Fibroblast of the conjunctiva (primary cell): ENCODE data around the gene PALD1.

Experiments used
- DNase-seq: peaks from one replicate; pipeline ENCODE4 v3.0.0-alpha.2; 2010; ENCODE audit warnings: low read depth

The PALD1 gene

DNA sequence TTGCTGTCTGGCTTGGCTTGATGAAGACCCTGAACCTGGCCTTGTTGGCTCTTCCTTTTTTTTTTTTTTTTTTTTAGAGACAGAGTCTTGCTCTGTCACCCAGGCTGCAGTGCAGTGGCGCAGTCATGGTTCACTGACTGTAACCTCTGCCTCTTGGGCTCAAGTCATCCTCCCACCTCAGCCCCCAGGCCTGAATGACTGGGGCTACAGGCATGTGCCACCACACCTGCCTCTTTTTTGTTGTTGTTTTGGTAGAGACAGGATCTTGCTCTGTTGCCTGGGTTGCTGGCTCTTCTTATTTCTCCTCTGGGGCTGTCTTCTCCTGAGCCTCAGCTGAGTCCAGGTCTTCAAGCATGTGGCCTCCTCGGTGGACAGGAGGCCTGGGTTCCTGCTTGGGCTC lies 79.3 kb downstream of the PALD1 start:
- no peak for DNase-seq

DNA sequence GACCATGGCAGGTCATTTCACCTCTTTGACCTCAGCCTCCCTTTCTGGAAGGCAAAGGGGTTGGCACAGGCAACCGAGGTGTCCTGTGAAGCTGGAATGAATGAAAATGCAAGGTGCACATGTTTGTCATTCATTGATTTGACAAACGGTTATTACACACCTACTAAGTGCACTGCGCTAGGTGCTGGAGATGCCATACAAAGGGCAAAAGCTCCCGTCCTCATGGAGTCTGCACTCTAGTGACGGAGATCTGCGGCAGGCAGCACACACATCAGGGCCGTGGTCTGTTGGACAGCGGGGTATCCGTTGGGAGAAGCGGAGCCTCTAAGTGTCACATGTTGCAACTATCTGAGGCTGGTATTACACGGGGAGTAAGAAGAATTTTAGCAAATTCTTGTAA lies 79.7 kb downstream of the PALD1 start:
- no peak for DNase-seq

DNA sequence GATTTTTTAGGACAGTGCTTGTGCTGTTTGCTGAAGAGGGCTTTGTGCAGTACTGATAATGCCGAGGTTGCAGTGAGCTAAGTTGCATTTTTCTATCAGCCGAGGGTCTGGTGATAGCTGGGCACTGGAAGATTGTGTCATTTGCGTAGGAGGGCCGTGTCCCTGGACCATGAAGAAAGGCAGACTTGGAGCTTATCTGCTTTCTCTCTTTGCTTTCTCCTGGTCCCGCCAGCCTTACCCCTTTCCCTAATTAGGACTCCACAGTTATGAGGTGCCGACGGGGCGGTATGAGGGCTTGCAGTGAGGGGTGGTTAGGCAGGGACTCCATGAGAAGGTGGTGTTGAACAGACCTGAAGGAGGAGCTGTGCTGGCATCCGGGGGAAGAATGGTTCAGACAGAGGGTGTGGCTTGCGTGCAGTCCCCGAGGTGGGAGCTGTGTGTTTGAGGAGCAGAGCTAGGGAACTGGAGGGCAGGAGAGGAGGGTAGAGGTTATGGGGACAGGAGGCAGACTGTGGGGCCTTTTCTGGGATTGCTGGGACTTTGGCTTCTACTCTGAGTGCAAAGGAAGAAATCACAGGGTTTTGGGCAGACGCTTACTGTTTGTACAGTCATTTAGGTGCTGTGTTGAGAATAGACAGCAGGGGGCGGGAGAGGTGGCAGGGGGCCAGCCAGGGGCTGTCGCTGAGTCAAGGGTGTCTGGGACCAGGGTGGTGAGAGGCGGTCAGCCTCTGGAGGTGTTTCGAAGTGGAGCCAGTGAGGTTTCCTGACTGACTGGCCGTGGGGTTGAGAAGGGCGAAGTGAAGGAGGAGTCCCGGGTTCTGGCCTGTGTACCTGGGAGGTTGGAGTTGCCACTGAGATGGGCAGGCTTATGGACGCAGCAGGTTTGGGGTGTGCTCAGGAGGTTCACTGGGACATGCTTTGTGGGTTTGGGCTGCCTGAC lies 80.6 kb downstream of the PALD1 start:
- DNase-seq = no peak

DNA sequence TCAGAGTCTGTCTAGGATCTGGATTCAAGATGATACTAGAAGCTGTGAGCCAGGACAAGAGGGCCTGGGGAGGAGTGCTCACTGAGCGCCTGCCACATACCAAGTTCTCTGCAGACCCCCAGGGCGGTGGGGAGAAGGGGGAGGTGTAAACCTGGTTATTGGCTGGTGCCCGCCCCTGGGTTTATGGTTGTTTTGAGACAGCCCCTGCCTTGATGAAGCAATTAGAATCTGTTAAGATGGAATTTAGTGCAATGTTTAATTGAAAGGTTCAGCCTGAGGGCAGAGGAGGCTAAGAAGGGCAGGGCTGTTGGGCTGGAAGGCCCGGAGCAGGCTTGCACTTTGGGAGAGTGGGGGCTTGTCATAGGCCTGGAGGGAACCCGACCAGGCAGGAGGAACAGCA lies 81.3 kb downstream of the PALD1 start:
- no peak for DNase-seq

DNA sequence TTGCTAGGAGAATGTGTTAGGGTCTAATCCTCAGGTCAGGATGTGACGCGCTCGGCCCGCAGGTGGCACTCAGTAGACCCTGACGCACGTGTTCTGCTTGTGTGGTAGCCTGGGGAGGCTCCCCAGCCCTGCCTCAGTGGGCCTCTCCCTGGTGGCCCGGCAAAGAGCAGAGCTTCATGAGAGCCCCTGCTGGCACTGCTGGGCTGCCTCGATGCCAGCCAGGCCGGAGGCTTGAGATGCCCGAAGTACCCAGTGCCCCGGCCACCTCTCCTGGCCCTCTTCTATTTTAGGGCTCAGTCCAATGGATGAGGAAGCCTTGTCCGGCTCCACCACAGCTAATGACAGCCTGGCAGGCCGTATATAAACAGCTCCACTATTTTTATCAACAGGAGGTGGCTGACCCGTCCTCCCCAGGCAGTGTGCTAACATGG lies 82.0 kb downstream of the PALD1 start:
- DNase-seq = no peak

DNA sequence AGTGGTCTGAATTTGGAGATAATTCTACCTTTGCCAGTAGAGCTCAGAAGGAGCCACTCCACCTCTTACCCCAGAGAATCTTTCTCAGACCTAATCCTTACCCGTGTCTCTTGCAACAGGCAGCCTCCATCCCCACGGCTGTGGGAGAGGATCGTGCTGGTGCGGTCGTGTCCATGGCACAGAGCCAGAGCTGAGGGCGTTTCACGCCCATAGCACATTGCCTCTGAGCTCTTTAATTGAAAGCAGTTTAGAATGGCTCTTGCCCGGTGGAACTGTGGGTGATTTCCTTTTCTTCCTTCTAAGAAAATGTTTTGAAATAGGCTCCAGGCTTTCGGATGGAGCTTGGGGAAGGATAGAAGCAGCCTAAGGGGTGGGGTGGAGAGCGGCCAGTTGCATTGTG lies 82.5 kb downstream of the PALD1 start:
- DNase-seq = peak; percentile 41

DNA sequence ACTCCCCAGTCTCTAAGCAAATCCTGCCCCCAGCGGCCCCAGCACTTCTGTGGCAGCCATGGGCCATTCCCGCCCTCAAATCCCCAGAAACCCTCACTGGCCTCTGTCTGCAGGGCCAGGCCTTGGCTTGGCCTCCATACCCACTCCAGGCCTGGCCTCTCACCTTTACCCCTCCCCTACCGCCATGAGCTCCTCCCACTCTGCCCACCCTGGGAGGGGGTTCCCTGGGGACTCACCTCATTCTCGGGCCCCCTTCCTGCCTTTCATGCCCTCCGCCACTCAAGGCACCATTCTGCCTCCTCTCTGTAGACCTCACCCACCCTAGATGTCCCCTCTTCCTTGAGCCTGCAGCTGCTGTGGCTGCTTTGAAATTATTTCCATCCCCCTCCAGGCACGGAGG lies 83.0 kb downstream of the PALD1 start:
- DNase-seq = no peak

DNA sequence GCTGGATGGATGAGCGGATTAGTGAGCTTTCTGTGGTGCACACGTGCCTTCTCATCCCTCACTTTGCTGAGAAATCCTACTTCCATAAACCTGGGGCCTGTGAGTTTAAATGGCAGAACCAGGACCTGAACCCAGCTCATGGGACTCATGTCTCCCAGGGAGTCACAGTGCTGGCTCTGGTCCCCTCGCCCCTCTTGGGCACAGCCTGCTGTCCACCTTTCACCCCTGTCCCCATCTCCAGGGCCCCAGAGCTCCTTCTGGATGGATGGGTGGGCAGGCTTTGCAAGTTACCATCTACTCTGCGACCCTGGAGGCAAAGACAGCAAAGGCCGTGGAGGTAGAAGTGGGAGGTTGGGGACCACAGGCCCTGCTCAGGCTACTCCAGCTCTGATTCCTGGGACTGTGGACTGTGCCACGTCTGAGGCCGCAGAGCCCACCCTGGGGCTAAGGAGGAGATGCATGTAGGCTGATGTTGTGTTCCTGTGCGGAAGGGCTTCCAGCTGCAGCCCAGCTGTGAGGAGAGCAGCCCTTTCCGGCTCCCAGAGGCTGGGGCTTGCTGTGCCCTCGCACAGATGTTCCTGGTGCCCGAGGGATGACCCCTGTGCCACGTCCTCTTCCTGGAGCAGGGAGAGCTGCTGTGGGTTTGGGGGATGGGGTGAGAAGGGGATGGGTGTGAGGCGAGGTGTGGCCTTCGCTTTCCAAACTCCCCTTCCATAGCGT lies 83.6 kb downstream of the PALD1 start:
- no peak for DNase-seq

DNA sequence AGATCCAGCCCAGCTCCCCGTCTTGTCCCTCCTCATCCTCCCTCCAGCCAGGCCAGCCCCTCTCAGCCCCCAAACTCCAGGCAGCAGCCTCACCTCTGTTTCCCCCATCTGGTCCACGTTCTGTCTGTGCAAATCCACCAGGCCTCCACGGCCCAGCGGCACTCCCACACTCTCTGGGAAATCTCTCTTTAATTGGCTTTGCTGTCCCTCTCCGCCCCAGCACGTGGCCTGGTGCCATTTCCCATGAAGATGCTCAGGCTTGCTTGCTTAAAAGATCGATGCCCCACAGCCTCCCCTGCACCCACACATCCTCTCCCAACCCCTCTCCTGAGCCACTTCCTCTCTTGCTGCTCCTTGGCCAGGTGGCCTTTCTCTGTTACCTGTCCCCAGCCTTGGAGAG lies 84.7 kb downstream of the PALD1 start:
- DNase-seq = no peak

DNA sequence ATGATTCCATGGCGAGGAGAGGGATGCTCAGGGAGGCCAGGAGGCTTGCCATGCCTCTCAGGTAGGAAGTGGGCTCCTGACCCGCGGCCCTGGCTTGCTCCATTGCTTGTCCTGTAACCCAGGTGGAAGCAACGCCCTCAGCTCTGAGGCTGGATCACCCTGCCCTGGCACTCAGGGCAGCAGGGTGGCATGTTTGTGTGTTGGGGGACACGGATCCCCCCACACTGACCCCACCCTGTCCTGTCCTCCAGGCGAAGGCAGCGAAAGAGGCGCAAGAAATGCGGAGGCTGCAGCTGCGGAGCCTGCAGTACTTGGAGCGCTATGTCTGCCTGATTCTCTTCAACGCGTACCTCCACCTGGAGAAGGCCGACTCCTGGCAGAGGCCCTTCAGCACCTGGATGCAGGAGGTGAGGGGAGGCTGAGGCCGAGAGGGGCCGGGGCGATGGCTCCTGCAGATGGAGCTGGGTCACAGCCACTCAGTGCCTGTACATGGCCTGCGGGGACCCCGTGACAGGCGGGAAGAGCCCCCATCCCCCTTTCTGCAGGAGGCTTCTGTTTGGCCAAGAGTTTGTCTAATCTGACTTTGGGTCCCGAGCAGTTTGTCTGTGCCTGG lies 85.7 kb downstream of the PALD1 start:
- no peak for DNase-seq

DNA sequence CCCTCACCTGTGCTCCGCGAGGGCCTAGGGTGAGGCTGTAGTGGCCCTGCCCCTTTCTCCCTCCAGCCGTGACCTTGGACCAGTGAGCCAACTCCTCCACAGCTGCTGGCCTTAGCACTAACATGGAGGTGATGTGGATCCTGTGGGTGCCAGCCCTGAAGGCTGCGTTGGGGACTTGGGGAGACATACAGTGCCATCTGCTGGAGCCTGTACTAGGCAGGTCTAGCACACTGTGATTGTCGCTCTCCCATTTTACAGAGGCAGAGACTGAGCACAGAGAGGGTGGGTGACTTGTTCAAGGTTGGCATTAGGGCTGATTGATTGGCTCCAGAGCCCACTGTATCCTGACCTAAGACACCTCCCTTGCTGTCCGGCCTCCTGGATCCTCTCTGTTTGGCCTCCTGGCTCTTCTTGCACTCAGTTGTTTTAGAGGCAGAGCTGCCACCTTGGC lies 86.4 kb downstream of the PALD1 start:
- no peak for DNase-seq

DNA sequence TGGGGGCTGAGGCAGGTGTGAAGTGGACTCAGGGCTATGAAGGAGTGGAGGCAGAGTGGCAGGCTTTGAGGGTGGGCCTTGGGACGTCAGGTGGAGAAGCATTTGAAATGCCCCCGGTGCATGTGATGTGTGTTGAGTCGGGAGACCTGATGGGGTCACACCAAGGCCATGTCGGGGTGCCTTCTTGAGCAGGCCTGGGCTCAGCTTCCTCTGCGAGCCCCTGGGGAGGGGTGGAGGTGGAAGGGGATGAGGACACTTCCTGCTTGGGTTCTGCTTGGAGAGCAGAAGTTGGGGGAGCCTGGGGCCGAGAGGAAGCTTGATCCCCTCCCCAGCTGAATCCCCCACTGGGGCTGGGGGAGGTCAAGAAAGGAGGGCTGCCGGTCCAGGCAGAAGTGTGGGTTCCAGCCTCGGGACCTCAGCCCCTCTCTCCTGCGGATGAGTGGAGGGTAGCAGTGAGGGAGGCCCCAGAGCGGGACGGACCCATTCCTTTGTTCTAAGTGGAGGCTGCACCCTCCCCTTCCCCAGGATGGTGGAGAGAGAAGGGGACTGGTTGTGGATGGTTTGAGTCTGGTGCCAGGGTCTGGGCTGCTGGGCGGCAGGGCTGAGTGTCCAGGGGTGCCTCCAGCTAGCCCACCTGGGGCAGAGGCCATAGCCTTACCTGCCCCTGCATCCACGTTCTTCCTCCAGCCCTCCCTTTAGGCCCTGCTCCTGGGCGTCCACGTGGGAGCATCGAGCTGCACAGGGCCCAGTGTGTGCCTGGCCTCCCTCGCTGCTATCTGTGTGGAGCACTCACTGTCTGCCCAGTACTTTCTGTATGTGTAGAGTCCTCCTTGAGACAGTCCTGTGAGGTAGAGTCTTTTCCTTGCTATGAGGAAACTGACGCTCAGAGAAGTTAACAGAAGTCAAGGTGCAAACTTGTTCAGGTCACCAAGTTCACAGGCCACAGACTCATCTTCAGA lies 87.3 kb downstream of the PALD1 start:
- no peak for DNase-seq

DNA sequence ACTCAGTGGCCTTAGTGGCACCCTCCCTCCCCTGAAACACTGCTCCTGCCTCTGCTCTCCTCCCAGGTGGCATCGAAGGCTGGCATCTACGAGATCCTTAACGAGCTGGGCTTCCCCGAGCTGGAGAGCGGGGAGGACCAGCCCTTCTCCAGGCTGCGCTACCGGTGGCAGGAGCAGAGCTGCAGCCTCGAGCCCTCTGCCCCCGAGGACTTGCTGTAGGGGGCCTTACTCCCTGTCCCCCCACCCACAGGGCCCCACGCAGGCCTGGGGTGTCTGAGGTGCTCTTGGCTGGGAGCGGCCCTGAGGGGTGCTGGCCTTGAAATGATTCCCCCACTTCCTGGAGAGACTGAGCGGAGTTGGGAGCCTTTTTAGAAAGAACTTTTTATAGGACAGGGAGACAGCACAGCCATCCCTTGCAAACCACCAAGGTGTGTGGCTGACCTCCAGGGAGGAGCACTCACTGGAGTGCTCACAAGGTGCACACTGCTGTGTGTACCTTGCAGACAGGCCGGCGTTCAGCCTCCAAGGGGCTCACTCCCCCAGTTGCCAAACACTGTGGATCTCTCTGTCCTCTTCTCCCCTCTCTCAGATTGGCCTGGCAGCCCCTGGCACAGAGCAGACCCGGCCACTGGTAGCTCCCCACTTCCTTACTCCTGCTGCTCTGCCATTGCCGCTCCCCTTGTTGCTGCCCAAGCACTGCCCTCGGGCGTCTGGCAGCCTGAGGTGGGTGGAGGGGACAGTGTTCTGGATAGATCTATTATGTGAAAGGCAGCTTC lies 88.1 kb downstream of the PALD1 start:
- no peak for DNase-seq

DNA sequence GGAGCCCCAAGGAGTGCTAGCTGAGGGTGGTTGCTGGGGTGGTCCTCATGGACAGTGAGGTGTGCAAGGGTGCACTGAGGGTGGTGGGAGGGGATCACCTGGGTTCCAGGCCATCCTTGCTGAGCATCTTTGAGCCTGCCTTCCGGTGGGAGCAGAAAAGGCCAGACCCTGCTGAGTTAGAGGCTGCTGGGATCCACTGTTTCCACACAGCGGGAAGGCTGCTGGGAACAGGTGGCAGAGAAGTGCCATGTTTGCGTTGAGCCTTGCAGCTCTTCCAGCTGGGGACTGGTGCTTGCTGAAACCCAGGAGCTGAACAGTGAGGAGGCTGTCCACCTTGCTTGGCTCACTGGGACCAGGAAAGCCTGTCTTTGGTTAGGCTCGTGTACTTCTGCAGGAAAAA lies 89.0 kb downstream of the PALD1 start:
- DNase-seq = no peak

DNA sequence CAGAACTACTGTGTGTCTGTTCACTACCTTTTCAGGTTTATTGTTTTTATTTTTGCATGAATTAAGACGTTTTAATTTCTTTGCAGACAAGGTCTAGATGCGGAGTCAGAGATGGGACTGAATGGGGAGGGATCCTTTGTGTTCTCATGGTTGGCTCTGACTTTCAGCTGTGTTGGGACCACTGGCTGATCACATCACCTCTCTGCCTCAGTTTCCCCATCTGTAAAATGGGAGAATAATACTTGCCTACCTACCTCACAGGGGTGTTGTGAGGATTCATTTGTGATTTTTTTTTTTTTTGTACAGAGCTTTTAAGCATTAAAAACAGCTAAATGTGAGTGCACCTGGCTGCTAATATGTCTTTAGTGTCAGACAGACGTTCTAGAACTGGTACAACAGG lies 89.5 kb downstream of the PALD1 start:
- no peak for DNase-seq

DNA sequence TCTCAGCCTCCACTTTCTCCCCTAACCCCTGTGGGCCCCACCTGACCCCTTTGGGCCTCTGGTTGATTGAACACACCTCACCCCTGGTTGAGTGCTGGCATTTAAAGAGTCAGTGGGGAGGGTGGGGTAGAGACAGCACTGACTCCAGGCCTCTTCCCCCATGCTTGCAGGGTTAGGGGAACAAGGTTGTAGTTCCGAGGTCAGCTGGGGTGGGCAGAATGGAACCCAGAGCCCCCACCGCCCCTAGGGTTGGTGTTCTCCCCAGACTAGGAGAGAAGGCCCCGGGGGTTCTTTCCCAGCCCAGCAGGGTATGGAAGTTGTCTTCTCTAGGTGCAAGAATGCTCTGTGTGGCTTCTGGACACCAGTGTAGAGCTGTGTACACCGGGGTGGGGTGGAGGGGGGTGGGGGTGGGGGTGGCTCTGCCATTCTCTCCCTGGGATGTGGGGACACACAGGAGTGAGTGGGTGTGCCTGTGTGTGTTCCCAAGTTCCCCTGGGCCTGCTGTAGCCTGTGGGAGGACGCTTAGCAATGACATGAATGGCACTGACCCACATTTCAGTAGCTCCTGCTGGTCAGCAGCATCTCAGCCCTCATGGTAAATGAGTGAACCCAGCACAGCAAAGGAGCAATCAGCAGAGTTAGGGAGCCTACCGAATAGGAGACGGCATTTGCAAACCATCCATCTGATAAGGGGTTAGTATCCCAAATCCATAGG lies 90.4 kb downstream of the PALD1 start:
- DNase-seq = no peak

DNA sequence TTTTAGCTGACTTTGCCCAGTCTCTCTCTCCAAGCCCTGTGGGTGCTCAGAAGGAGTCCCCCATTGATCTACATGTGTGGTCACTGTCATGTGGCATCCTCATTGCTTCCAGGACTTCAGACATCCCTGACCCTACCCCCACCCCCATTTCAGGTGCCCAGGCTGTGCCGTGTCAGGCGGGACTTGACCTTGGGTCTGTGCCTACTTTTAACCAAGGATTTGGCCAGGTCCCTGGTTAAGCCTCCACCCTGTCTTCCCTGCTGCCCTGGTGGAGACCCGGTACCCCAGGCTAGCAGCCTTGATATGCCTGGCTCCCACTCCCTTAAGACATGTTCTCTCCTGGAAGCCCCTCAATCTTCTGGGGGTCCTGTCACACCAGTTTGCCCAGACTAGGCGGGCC lies 92.7 kb downstream of the PALD1 start:
- DNase-seq = no peak

DNA sequence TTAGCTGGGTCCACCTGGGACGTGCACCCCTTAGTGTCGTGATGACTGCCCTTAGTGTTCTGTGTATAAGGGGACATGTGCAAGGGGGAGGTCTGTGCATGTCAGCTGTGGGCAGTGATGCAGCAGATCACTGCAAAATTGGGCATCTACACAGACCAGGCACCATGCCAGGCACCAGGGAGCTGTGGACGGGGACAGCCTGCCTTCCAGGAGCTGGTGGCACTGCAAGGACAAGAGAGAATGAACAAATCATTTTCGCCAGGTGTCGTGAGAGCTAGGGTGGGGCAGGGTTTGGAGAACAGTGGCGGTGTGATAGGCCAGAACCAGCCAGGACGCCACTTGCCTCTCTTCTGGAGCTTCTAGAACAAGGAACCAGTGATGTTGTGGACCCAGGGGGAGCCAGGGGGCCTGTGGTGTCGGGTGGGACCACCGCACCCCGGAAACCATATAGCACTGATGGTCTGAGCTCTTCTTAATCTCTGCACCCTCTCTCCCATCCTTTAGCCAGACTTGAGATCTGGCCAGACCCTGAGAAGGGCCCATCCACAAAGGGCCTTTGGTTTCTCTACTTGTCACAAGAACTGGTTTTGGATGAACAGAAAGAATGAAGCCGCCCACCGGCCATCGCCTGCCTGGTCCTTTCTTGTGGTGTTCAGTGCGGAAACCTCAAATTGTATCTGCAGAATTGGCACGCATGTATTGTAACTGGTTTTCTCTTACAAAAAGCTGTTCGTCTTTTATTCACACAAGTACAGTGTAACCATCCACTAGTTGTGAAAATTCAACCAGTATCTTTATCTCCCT lies 93.3 kb downstream of the PALD1 start:
- no peak for DNase-seq
